Neural progenitor cell (in vitro differentiated cells): ENCODE data around the gene FBXW8.

Experiments used
- CTCF ChIP-seq: fragments of 200-600 bp; sonication (generic); IDR thresholded peaks from 2 replicates; pipeline ENCODE4 v1.5.1; 2017; ENCODE audit warnings: antibody characterized with exemption, mild to moderate bottlenecking
- EZH2 ChIP-seq: fragments of 200-600 bp; sonication (generic); IDR thresholded peaks from 2 replicates; pipeline ENCODE4 v1.6.1; 2017; ENCODE audit warnings: antibody characterized with exemption, mild to moderate bottlenecking, moderate library complexity
- EZH2phosphoT487 ChIP-seq: fragments of 200-600 bp; sonication (generic); IDR thresholded peaks from 2 replicates; pipeline ENCODE4 v1.6.1; 2017; ENCODE audit warnings: antibody characterized with exemption

- TF ChIP-seq CTCF, result no peak
- TF ChIP-seq EZH2, result no peak
- no peak for TF ChIP-seq EZH2phosphoT487
Measured at GRCh38 chr12:116903818-116904217, 6.9 kb upstream of the FBXW8 start.
